Left lung (tissue), 10 donors: Measurements from ENCODE around the gene RPS6KA2. TPM values are rescaled to one million over a fixed set of nuclear protein-coding genes. Genes with fewer than 3 reads are reported as not detected.

Source experiments
- ATAC-seq: fragments of 200-7000 bp; cut with Tn5 transposase; one replicate; pipeline ENCODE4 v1.9.1; 2020; ENCODE audit warnings: moderate library complexity
- DNase-seq, 4 donors: peaks; one replicate each; pipeline ENCODE4 v3.0.0-alpha.2; 2013 to 2020
- H3K27ac ChIP-seq, 2 donors: fragments of 200-600 bp; sonication (generic) in 1 of 2; one replicate each; pipeline versions ENCODE4 v1.5.0 to v1.8.0; 2020 to 2021
- H3K27me3 ChIP-seq, 2 donors: fragments of 200-600 bp; sonication (generic) in 1 of 2; one replicate each; pipeline versions ENCODE4 v1.5.0 to v1.8.0; 2020 to 2021
- H3K36me3 ChIP-seq, 2 donors: fragments of 200-600 bp; sonication (generic) in 1 of 2; one replicate each; pipeline versions ENCODE4 v1.5.0 to v1.8.0; 2020 to 2021
- H3K4me1 ChIP-seq, 2 donors: fragments of 200-600 bp; one replicate each; pipeline ENCODE4 v1.8.0; 2021
- H3K4me3 ChIP-seq, 2 donors: fragments of 200-600 bp; sonication (generic) in 1 of 2; one replicate each; pipeline versions ENCODE4 v1.5.0 to v1.8.0; 2020 to 2021; ENCODE audit warnings: mild to moderate bottlenecking in 1 of 2
- H3K9me3 ChIP-seq, 2 donors: fragments of 200-600 bp; sonication (generic) in 1 of 2; one replicate each; pipeline versions ENCODE4 v1.5.0 to v1.8.0; 2020 to 2021
- CTCF ChIP-seq, 2 donors: fragments of 200-600 bp; sonication (generic) in 1 of 2; IDR thresholded peaks; one replicate each; pipeline versions ENCODE4 v1.5.0 to v1.8.0; 2021; ENCODE audit warnings: antibody characterized with exemption in 2 of 2
- intact Hi-C, 2 donors: fragments of 100-400 bp; cut with DNase I; formaldehyde crosslinking; loops; one replicate each; pipeline versions ENCODE4 v1.11.2 to v1.14.2; 2022
- polyA plus RNA-seq, 6 donors: library from polyadenylated mRNA; unstranded; fragments of 120-200 nt; gene quantifications; one replicate each; pipeline ENCODE4 v1.2.1, GENCODE V29; 2013; ENCODE audit not compliant: insufficient read length in 6 of 6
- total RNA-seq, 2 donors: library from RNA; stranded (reverse); fragmentation: NEBNext Ultra II Directional; extraction: Animal tissue kit (Norgen Biotek cat#: 25700); gene quantifications; one replicate each; pipeline ENCODE4 v1.2.1, GENCODE V29; 2021
- donor health status: DM: no; HTN: yes; CAD: no.
- donor health status: DM: no; HTN: no; CAD: no.

Gene RPS6KA2
- total and polyA plus RNA-seq, 8 donors = 42.0 to 160 (median 48.0) TPM

GRCh38 chr6:166412156-166412910 lies 214.7 kb downstream of the RPS6KA2 start:
- ATAC-seq (no peak), DNase-seq (no peak)
- no peak for TF ChIP-seq CTCF (IDR thresholded peaks at IDR 0.05)
- no peak overlapping the region for H3K4me3 ChIP-seq
- no peak overlapping the region for H3K27ac ChIP-seq
- H3K4me1 ChIP-seq = no peaks in the 10 kb centered on the region
- H3K27me3 ChIP-seq = no peaks in the 10 kb centered on the region
- intact Hi-C loops = no loop called here
- H3K9me3 ChIP-seq = no peaks in the 10 kb centered on the region
- peaks cover 0 to 82% of the 10 kb centered on the region in 2 donors for H3K36me3 ChIP-seq

GRCh38 chr6:166411721-166412151 lies 215.3 kb downstream of the RPS6KA2 start:
- peaks cover 0 to 76% of the 10 kb centered on the region in 2 donors for H3K36me3 ChIP-seq
- ATAC-seq (no peak), DNase-seq (no peak)
- no peaks in the 10 kb centered on the region for H3K27me3 ChIP-seq
- H3K4me3 ChIP-seq = no peak overlapping the region
- H3K27ac ChIP-seq = no peak overlapping the region
- H3K9me3 ChIP-seq = no peaks in the 10 kb centered on the region
- no peak for TF ChIP-seq CTCF (IDR thresholded peaks at IDR 0.05)
- intact Hi-C loops = no loop called here
- H3K4me1 ChIP-seq = no peaks in the 10 kb centered on the region

- Histone ChIP-seq H3K27ac (no peak overlapping the region), H3K4me1 (no peaks in the 10 kb centered on the region), H3K4me3 (no peak overlapping the region), H3K9me3 (no peaks in the 10 kb centered on the region), H3K36me3 (peaks cover 0 to 73% of the 10 kb centered on the region in 2 donors), H3K27me3 (no peaks in the 10 kb centered on the region)
- ATAC-seq (no peak), DNase-seq (no peak)
- TF ChIP-seq CTCF (IDR thresholded peaks at IDR 0.05) = no peak
- intact Hi-C loops = no loop called here
These were observed 215.8 kb downstream of the RPS6KA2 start for GRCh38 chr6:166411271-166411670.

DNA sequence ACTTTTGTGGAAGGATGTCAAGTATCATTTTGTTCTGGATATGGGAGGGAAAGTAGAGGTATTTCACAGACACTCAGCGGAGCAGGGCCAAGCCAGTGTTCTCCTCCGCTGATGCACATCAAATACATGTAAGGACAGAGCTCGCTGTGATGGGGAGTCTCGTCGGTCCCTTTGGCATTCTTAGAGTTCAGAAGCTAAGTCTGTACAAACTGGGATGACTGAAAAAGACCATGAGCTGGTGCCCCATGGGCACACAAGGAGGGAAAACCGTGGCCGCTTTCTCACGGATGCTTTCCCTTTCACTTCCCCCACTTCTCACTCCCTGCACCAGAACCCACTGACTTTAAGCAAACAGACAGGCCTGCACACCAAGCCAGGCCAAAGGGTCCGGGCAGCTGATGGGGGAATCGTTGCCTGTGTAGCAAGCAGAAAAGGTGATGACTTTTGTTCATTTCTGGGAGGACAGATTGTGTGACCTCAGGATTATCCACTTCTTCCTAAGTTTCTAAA lies 216.6 kb downstream of the RPS6KA2 start:
- H3K27me3 ChIP-seq = no peaks in the 10 kb centered on the region
- DNase-seq = no peak
- H3K4me1 ChIP-seq = no peaks in the 10 kb centered on the region
- peaks cover 0 to 69% of the 10 kb centered on the region in 2 donors for H3K36me3 ChIP-seq
- H3K9me3 ChIP-seq = no peaks in the 10 kb centered on the region
- ATAC-seq = no peak
- no peak overlapping the region for H3K27ac ChIP-seq
- H3K4me3 ChIP-seq = no peak overlapping the region
- no peak for TF ChIP-seq CTCF (IDR thresholded peaks at IDR 0.05)
- intact Hi-C loops = no loop called here

DNA sequence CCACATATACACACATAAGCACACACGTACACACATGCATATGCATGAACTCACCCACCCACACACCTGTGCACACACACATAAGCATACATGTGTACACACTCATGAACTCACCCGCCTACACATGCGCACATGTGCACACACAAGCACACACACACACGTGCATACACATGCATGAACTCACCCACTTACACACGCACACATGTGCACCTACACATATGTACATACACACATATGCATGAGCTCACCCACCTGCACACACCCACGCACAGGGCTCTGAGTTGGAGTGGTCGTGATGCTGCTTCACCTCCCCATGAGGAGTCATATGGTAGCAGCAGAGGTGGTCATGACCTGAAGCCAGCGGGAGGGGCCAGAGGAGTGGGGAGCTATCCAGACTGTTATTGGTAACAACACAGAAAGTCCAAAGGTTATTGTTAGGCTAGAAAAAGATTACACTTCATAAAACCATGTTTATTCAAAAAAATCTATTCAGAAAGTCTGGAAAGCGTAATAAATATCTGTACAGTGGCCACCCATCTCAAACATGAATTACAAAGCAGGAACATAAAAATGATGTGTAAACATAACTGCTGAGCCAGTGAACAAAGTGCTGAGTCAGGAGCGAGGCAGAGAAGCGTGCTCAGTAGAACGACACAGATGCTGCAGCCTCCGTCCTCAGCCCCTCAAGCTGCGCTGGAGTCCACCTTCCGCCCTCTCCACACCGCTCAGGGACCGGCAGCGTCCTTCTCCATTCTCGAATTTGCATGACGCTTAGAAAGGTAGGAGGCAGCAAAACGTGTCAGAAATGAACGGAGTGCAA lies 217.9 kb downstream of the RPS6KA2 start:
- no peak overlapping the region for H3K4me3 ChIP-seq
- peak in 1 of 4 donors; percentile 13 for DNase-seq
- no peak overlapping the region for H3K27ac ChIP-seq
- H3K4me1 ChIP-seq = no peaks in the 10 kb centered on the region
- no peaks in the 10 kb centered on the region for H3K9me3 ChIP-seq
- peaks cover 0 to 57% of the 10 kb centered on the region in 2 donors for H3K36me3 ChIP-seq
- no peaks in the 10 kb centered on the region for H3K27me3 ChIP-seq
- no peak for ATAC-seq
- no peak for TF ChIP-seq CTCF (IDR thresholded peaks at IDR 0.05)
- intact Hi-C loops = loop anchor here in 1 of 2 donors (10.0 kb wide), 1 partner anchor 94 kb away; no protein-coding TSS in a partner anchor
